Astrocyte (in vitro differentiated cells and primary cell): ENCODE results near the gene OBSL1. TPM values are rescaled to one million over a fixed set of nuclear protein-coding genes. Genes with fewer than 3 reads are reported as not detected.

Experiments used
- DNase-seq: peaks from one replicate; pipeline ENCODE4 v3.0.0-alpha.2; 2010; ENCODE audit warnings: low read depth
- FAIRE-seq: peaks from 2 replicates; lab custom pipeline; 2011; peaks lifted over from hg19 to GRCh38; lab: Jason Lieb, UNC
- H2AFZ ChIP-seq: 2 replicates; pipeline ENCODE4 v1.6.0; 2012; ENCODE audit warnings: low read depth, low read length, inconsistent platforms
- H3K27ac ChIP-seq: 2 replicates; pipeline ENCODE4 v1.5.1; 2011; ENCODE audit warnings: low read depth, low read length, inconsistent platforms
- H3K27me3 ChIP-seq: 2 replicates; pipeline ENCODE4 v1.6.0; 2011; ENCODE audit warnings: low read length, inconsistent platforms; ENCODE audit not compliant: insufficient read depth
- H3K36me3 ChIP-seq: 2 replicates; pipeline ENCODE4 v1.5.1; 2011; ENCODE audit warnings: low read length, inconsistent platforms; ENCODE audit not compliant: insufficient read depth
- H3K4me1 ChIP-seq: 2 replicates; pipeline ENCODE4 v1.5.1; 2011; ENCODE audit warnings: low read length, inconsistent platforms; ENCODE audit not compliant: insufficient read depth
- H3K4me2 ChIP-seq: 2 replicates; pipeline ENCODE4 v1.6.0; 2012; ENCODE audit warnings: low read length, inconsistent platforms
- H3K4me3 ChIP-seq: 2 replicates; pipeline ENCODE4 v1.5.1; 2011; ENCODE audit warnings: low read depth, mild to moderate bottlenecking, low read length, inconsistent platforms; ENCODE audit not compliant: insufficient read depth
- H3K79me2 ChIP-seq: 2 replicates; pipeline ENCODE4 v1.6.0; 2012; ENCODE audit warnings: mild to moderate bottlenecking, low read length, inconsistent platforms; ENCODE audit not compliant: insufficient read depth
- H3K9ac ChIP-seq: 2 replicates; pipeline ENCODE4 v1.6.0; 2012; ENCODE audit warnings: mild to moderate bottlenecking, low read length, inconsistent platforms
- H3K9me3 ChIP-seq: 2 replicates; pipeline ENCODE4 v1.5.1; 2012; ENCODE audit warnings: low read depth, mild to moderate bottlenecking, low read length, inconsistent platforms; ENCODE audit not compliant: insufficient read depth
- H4K20me1 ChIP-seq: 2 replicates; pipeline ENCODE4 v1.6.0; 2012; ENCODE audit warnings: low read length, inconsistent platforms; ENCODE audit not compliant: insufficient read depth
- H3K27ac Mint-ChIP-seq: one replicate; pipeline ENCODE4 v1.8.0; 2021; ENCODE audit warnings: mild to moderate bottlenecking, mixed read lengths; ENCODE audit not compliant: unreplicated experiment
- H3K27me3 Mint-ChIP-seq: one replicate; pipeline ENCODE4 v1.8.0; 2021; ENCODE audit warnings: low read depth, mixed read lengths; ENCODE audit not compliant: unreplicated experiment
- H3K36me3 Mint-ChIP-seq: one replicate; pipeline ENCODE4 v1.8.0; 2021; ENCODE audit warnings: low read depth, mixed read lengths; ENCODE audit not compliant: unreplicated experiment
- H3K4me1 Mint-ChIP-seq: one replicate; pipeline ENCODE4 v1.8.0; 2021; ENCODE audit warnings: low read depth, mixed read lengths; ENCODE audit not compliant: unreplicated experiment
- H3K4me3 Mint-ChIP-seq: one replicate; pipeline ENCODE4 v1.8.0; 2021; ENCODE audit warnings: mild to moderate bottlenecking, moderate library complexity, mixed read lengths; ENCODE audit not compliant: unreplicated experiment
- H3K9me3 Mint-ChIP-seq: one replicate; pipeline ENCODE4 v1.8.0; 2021; ENCODE audit warnings: mild to moderate bottlenecking, mixed read lengths; ENCODE audit not compliant: unreplicated experiment
- CTCF ChIP-seq: IDR thresholded peaks from 2 replicates; pipeline ENCODE4 v1.5.1; 2011; ENCODE audit warnings: low read depth, mild to moderate bottlenecking, inconsistent platforms, low read length, moderate library complexity; ENCODE audit not compliant: insufficient read depth
- EZH2 ChIP-seq: IDR thresholded peaks from 2 replicates; pipeline ENCODE4 v1.6.1; 2012; ENCODE audit warnings: mild to moderate bottlenecking, low read length, inconsistent platforms; ENCODE audit not compliant: insufficient read depth
- total RNA-seq: library from RNA; stranded (reverse); gene quantifications from 2 replicates; pipeline ENCODE4 v1.2.1, GENCODE V29; 2021

OBSL1 gene
- total RNA-seq, 1 donor from 2014 or later: 77.5 TPM

GRCh38 chr2:219615036-219615435 is 43.7 kb upstream of the OBSL1 start:
- no peaks in the 10 kb centered on the region for H3K27me3 Mint-ChIP-seq
- DNase-seq (no peak), FAIRE-seq (no peak)
- H3K9me3 Mint-ChIP-seq: peaks cover 3% of the 10 kb centered on the region
- Histone ChIP-seq H3K4me1 (no peaks in the 10 kb centered on the region), H3K36me3 (peaks cover 6% of the 10 kb centered on the region), H4K20me1 (no peaks in the 10 kb centered on the region), H3K4me2 (no peak overlapping the region), H3K4me3 (no peak overlapping the region), H3K9ac (no peak overlapping the region), H3K9me3 (no peaks in the 10 kb centered on the region), H3K27me3 (no peaks in the 10 kb centered on the region), H3K27ac (no peak overlapping the region), H3K79me2 (no peaks in the 10 kb centered on the region), H2AFZ (no peak overlapping the region)
- no peaks in the 10 kb centered on the region for H3K4me1 Mint-ChIP-seq
- TF ChIP-seq CTCF: no peak
- no peak for TF ChIP-seq EZH2
- peaks cover 27% of the 10 kb centered on the region for H3K36me3 Mint-ChIP-seq
- no peak overlapping the region for H3K27ac Mint-ChIP-seq
- no peak overlapping the region for H3K4me3 Mint-ChIP-seq

GRCh38 chr2:219614076-219614860 is 42.9 kb upstream of the OBSL1 start:
- no peak for FAIRE-seq
- H3K4me2 ChIP-seq: no peak overlapping the region
- H3K4me3 Mint-ChIP-seq: no peak overlapping the region
- H3K9me3 ChIP-seq: no peaks in the 10 kb centered on the region
- H3K27ac ChIP-seq: no peak overlapping the region
- DNase-seq: no peak
- H3K36me3 Mint-ChIP-seq: peaks cover 27% of the 10 kb centered on the region
- peaks cover 8% of the 10 kb centered on the region for H3K36me3 ChIP-seq
- H3K4me1 ChIP-seq: no peaks in the 10 kb centered on the region
- H3K27me3 Mint-ChIP-seq: no peaks in the 10 kb centered on the region
- H4K20me1 ChIP-seq: no peaks in the 10 kb centered on the region
- no peak for TF ChIP-seq CTCF
- no peak for TF ChIP-seq EZH2
- no peak overlapping the region for H3K4me3 ChIP-seq
- no peak overlapping the region for H3K9ac ChIP-seq
- no peaks in the 10 kb centered on the region for H3K4me1 Mint-ChIP-seq
- H3K27me3 ChIP-seq: no peaks in the 10 kb centered on the region
- H3K9me3 Mint-ChIP-seq: peaks cover 3% of the 10 kb centered on the region
- H3K79me2 ChIP-seq: no peaks in the 10 kb centered on the region
- no peak overlapping the region for H2AFZ ChIP-seq
- H3K27ac Mint-ChIP-seq: no peak overlapping the region

- H3K27me3 Mint-ChIP-seq: no peaks in the 10 kb centered on the region
- Histone ChIP-seq H3K4me2 (no peak overlapping the region), H3K9me3 (no peaks in the 10 kb centered on the region), H4K20me1 (no peaks in the 10 kb centered on the region), H3K79me2 (no peaks in the 10 kb centered on the region), H2AFZ (no peak overlapping the region), H3K4me3 (no peak overlapping the region), H3K27me3 (no peaks in the 10 kb centered on the region), H3K36me3 (peaks cover 8% of the 10 kb centered on the region), H3K9ac (no peak overlapping the region), H3K27ac (no peak overlapping the region), H3K4me1 (no peaks in the 10 kb centered on the region)
- H3K27ac Mint-ChIP-seq: no peak overlapping the region
- TF ChIP-seq CTCF: no peak
- H3K4me3 Mint-ChIP-seq: no peak overlapping the region
- FAIRE-seq: no peak
- peaks cover 3% of the 10 kb centered on the region for H3K9me3 Mint-ChIP-seq
- peaks cover 27% of the 10 kb centered on the region for H3K36me3 Mint-ChIP-seq
- no peak for DNase-seq
- H3K4me1 Mint-ChIP-seq: no peaks in the 10 kb centered on the region
Measured at GRCh38 chr2:219613461-219614070, 42.2 kb upstream of the OBSL1 start.
